ENCODE results near the gene NOG.

DNA sequence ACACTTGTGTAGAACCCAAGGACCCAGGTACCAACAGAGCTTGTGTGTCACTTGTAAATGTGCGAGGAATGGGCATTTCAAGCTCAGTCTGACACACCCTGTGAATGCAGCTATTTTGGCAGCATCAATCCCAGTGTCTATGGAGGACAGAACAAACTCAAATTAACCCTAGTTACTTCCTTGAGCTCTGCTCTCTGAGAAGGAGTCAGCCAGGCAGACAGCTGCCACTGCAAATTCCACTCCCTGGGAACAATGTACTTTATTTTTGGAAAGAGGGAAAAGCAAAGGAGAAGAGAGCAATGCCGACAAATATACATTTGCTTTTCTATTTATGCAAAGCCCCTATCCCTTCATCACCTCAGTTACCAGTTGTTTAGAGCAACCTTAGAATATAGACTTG, 48.4 kb upstream of the NOG start:
- TF ChIP-seq, protein P1, sequence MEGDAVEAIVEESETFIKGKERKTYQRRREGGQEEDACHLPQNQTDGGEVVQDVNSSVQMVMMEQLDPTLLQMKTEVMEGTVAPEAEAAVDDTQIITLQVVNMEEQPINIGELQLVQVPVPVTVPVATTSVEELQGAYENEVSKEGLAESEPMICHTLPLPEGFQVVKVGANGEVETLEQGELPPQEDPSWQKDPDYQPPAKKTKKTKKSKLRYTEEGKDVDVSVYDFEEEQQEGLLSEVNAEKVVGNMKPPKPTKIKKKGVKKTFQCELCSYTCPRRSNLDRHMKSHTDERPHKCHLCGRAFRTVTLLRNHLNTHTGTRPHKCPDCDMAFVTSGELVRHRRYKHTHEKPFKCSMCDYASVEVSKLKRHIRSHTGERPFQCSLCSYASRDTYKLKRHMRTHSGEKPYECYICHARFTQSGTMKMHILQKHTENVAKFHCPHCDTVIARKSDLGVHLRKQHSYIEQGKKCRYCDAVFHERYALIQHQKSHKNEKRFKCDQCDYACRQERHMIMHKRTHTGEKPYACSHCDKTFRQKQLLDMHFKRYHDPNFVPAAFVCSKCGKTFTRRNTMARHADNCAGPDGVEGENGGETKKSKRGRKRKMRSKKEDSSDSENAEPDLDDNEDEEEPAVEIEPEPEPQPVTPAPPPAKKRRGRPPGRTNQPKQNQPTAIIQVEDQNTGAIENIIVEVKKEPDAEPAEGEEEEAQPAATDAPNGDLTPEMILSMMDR (IDR thresholded peaks at IDR 0.05): no peak
- TF ChIP-seq POLR2A (IDR thresholded peaks at IDR 0.05): no peak
